ENCODE results near the gene CNNM2.

GRCh38 chr10:103072891-103073290 is 154.8 kb downstream of the CNNM2 start:
- TF ChIP-seq CTCF (tag by site-specific recombination; IDR thresholded peaks at IDR 0.05) = no peak
- no peak for TF ChIP-seq ZNF362 (tag by site-specific recombination; IDR thresholded peaks at IDR 0.05)
- TF ChIP-seq ZNF37A (tag by site-specific recombination; IDR thresholded peaks at IDR 0.05) = no peak
- TF ChIP-seq TCF7L2 (IDR thresholded peaks at IDR 0.05; ENCODE audit: borderline replicate concordance, low read depth, low read length) = no peak
- no peak for TF ChIP-seq RBAK (tag by site-specific recombination; IDR thresholded peaks at IDR 0.05)
- TF ChIP-seq ZNF48 (tag by site-specific recombination; IDR thresholded peaks at IDR 0.05) = no peak

Data from HEK293 (cell line).